GM21423 (cell line): ENCODE measurements around the gene TRABD.

Source experiments
- ATAC-seq: cut with Tn5 transposase; IDR thresholded peaks from one replicate; pipeline ENCODE4 v1.9.1; 2021; ENCODE audit warnings: mild to moderate bottlenecking, moderate library complexity; ENCODE audit not compliant: unreplicated experiment

The TRABD gene

GRCh38 chr22:50184902-50185374, 775 bp upstream of the TRABD start:
- ATAC-seq, result no peak

- ATAC-seq, result no peak
Measured at GRCh38 chr22:50186181-50186714, 535 bp downstream of the TRABD start.

GRCh38 chr22:50186761-50187523, 1.2 kb downstream of the TRABD start:
- ATAC-seq, result no peak

GRCh38 chr22:50188356-50188755, 2.6 kb downstream of the TRABD start:
- no peak for ATAC-seq

- no peak for ATAC-seq
Measured at GRCh38 chr22:50189184-50189848, 3.6 kb downstream of the TRABD start.

- ATAC-seq, result peak; percentile 0
Measured at GRCh38 chr22:50189849-50190181, 4.1 kb downstream of the TRABD start.

GRCh38 chr22:50190182-50190940, 4.6 kb downstream of the TRABD start:
- ATAC-seq, result peak; percentile 38

- ATAC-seq, result peak; percentile 36
Measured at GRCh38 chr22:50190941-50191741, 5.4 kb downstream of the TRABD start.

- no peak for ATAC-seq
Measured at GRCh38 chr22:50192436-50193204, 6.9 kb downstream of the TRABD start.

- no peak for ATAC-seq
Measured at GRCh38 chr22:50193621-50194020, 7.9 kb downstream of the TRABD start.

- ATAC-seq, result no peak
Measured at GRCh38 chr22:50194037-50194805, 8.5 kb downstream of the TRABD start.

GRCh38 chr22:50196256-50196655, 10.5 kb downstream of the TRABD start:
- ATAC-seq, result no peak

GRCh38 chr22:50197000-50197800, 11.5 kb downstream of the TRABD start:
- no peak for ATAC-seq

- no peak for ATAC-seq
Measured at GRCh38 chr22:50197856-50198623, 12.3 kb downstream of the TRABD start.

GRCh38 chr22:50198624-50199017, 12.9 kb downstream of the TRABD start:
- no peak for ATAC-seq

- no peak for ATAC-seq
Measured at GRCh38 chr22:50199251-50199721, 13.6 kb downstream of the TRABD start.

GRCh38 chr22:50199829-50200460, 14.2 kb downstream of the TRABD start:
- ATAC-seq, result peak; percentile 6
